AG09319 (cell line): ENCODE data around the gene ITM2C.

ENCODE experiments used
- DNase-seq: peaks from one replicate; pipeline ENCODE4 v3.0.0-alpha.2; 2010; ENCODE audit warnings: low read depth; ENCODE audit errors: extremely low read depth
- TF ChIP-seq, protein P1 (sequence below): IDR thresholded peaks from 2 replicates; pipeline ENCODE4 v1.5.1; 2011; ENCODE audit warnings: low read depth, mild to moderate bottlenecking, inconsistent platforms, low read length, moderate library complexity

The ITM2C gene

GRCh38 chr2:230870544-230871360, 6.0 kb downstream of the ITM2C start:
- no peak for DNase-seq
- TF ChIP-seq, protein P1, sequence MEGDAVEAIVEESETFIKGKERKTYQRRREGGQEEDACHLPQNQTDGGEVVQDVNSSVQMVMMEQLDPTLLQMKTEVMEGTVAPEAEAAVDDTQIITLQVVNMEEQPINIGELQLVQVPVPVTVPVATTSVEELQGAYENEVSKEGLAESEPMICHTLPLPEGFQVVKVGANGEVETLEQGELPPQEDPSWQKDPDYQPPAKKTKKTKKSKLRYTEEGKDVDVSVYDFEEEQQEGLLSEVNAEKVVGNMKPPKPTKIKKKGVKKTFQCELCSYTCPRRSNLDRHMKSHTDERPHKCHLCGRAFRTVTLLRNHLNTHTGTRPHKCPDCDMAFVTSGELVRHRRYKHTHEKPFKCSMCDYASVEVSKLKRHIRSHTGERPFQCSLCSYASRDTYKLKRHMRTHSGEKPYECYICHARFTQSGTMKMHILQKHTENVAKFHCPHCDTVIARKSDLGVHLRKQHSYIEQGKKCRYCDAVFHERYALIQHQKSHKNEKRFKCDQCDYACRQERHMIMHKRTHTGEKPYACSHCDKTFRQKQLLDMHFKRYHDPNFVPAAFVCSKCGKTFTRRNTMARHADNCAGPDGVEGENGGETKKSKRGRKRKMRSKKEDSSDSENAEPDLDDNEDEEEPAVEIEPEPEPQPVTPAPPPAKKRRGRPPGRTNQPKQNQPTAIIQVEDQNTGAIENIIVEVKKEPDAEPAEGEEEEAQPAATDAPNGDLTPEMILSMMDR = no peak

- TF ChIP-seq, protein P1 = no peak
- DNase-seq = no peak
Observed at GRCh38 chr2:230871361-230872150, 6.8 kb downstream of the ITM2C start.

DNA sequence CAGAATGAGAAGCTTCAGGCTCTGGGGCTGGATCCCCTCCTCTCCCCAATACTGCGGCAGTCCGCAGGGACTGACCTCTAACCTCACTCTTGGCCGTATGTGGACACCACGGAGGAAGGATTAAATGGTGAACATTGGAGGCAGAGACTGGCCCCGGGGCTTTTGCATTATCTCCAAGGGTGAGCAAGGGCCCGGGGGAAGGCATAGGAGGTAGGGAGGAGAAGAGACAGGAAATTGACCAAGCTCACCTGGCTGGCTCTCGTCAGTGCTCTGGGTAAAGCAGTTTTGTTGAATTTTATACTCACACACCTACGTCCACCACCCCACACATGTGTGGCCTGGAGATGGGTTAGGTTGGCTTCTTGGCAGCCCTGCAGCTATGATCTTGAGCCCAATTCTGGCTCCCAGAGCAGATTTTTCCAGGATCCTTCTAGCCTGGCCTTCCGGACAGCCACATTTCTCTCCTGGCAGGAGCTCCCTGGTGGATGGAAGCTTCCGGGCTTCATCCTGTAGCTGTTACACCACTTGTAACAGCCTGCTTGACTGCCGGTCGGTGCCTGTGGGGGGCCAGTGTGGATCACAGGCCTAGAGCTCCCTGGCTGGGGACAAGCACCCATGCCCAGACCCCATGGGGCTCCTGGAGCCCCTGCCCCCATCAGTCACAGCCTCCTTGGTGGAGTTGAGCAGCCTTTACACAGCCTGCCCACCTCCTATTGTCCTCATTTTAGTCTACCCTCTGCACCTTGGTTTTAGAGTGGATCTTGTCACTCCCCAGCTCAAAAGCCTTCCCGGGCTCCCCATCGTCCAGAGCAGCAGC, 7.6 kb downstream of the ITM2C start:
- TF ChIP-seq, protein P1 = no peak
- DNase-seq = no peak

GRCh38 chr2:230872968-230873660, 8.4 kb downstream of the ITM2C start:
- no peak for DNase-seq
- TF ChIP-seq, protein P1 = no peak

GRCh38 chr2:230873661-230874401, 9.1 kb downstream of the ITM2C start:
- TF ChIP-seq, protein P1 = no peak
- no peak for DNase-seq

DNA sequence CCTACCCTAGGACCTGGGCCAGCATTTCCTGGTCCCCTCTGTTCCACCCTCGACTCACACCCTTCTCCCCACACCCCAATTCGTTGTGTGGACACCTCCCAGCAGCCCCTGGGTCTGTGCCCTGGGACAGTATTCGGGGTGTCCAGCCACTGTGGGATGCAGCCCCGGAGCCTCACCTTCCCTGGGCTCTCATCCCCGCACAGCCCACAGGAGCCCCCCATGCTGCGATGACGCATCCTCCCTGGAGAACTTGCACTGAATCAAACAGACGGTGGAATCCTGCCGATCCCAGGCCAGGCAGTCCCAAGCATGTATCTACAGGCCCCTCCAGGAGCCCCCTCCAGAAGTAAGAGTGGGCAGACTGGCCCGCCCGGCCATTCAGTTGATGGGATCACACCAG, 9.7 kb downstream of the ITM2C start:
- TF ChIP-seq, protein P1 = no peak
- no peak for DNase-seq
